ENCODE results near the gene DOC2B. TPM values are rescaled to one million over a fixed set of nuclear protein-coding genes. Genes with fewer than 3 reads are reported as not detected.
A peak's percentile ranks its signal among the peaks of the same experiment; 100 is the strongest.
"Not testable (repeated sequence)": the region's sequence is repeated elsewhere in the genome, so short reads cannot be mapped to it uniquely, and the experiment has no call there.

DOC2B gene
- total RNA-seq, 1 donor = not detected

- H3K4me3 ChIP-seq (ENCODE audit: low read depth, low read length) = no peak overlapping the region
- DNase-seq (ENCODE audit: low read depth) = no peak
- TF ChIP-seq CTCF (IDR thresholded peaks at IDR 0.05; ENCODE audit: insufficient read depth, low read length) = no peak
Measured at GRCh38 chr17:172401-172800, 9.0 kb downstream of the DOC2B start.

DNA sequence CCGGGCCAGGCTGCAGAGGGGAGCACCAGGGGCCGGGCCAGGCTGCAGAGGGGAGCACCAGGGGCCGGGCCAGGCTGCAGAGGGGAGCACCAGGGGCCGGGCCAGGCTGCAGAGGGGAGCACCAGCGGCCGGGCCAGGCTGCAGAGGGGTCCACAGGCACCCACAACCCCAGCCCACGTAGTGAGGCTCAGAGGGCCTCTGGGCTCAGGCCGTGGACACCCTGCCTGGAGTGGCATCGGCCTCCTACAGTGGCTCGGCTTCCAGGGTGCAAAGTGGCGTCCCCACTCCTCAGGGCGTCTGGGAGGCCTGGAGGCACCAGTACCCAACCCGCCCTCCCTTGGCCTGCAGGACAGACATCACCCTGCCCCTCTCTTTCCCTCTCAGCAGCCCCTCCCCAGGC is 9.6 kb downstream of the DOC2B start:
- H3K4me3 ChIP-seq (ENCODE audit: low read depth, low read length) = no peak overlapping the region
- TF ChIP-seq CTCF (IDR thresholded peaks at IDR 0.05; ENCODE audit: insufficient read depth, low read length) = no peak
- DNase-seq (ENCODE audit: low read depth) = no peak

- no peak for DNase-seq (ENCODE audit: low read depth)
- H3K4me3 ChIP-seq (ENCODE audit: low read depth, low read length) = no peak overlapping the region
- TF ChIP-seq CTCF (IDR thresholded peaks at IDR 0.05; ENCODE audit: insufficient read depth, low read length) = no peak
Measured at GRCh38 chr17:170130-170670, 11.2 kb downstream of the DOC2B start.

DNA sequence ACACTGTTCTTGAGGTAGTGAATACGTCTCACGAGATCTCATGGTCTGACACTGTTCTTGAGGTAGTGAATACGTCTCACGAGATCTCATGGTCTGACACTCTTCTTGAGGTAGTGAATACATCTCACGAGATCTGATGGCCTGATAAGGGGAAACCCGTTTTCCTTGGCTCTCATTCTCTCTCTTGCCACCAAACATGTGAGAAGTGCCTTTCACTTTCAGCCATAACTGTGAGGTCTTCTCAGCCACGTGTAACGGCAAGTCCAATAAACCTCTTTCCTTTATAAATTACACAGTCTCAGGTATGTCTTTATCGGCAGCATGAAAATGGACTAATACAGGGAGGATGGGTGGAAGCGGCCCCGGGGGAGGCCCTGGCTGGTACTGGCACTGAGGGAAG is 12.8 kb downstream of the DOC2B start:
- H3K4me3 ChIP-seq (ENCODE audit: low read depth, low read length); DNase-seq (ENCODE audit: low read depth): not testable (repeated sequence)

DNA sequence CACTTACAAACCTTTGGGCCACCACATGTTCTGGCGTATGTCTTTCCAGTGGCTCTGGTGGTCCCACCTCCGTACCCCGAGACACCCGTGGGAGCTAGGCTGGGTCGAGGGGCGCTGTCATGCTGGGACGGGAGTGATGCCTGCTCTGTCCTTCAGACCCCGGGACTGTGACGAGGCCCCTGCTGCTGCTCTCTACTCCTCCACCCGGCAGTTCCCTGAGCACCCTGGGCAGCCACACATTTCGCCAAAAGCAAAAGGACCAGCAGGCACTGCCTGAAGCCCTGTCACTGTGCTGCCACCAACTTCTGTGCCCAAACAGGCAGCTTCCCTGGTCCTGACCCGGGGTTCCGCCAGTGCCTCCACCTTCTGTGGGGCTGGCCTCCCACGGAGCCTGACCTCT is 15.5 kb downstream of the DOC2B start:
- no peak for DNase-seq (ENCODE audit: low read depth)
- TF ChIP-seq CTCF (IDR thresholded peaks at IDR 0.05; ENCODE audit: insufficient read depth, low read length) = no peak
- H3K4me3 ChIP-seq (ENCODE audit: low read depth, low read length) = no peak overlapping the region

GRCh38 chr17:164303-165235 is 16.9 kb downstream of the DOC2B start:
- no peak overlapping the region for H3K4me3 ChIP-seq (ENCODE audit: low read depth, low read length)
- peak; percentile 53 for TF ChIP-seq CTCF (IDR thresholded peaks at IDR 0.05; ENCODE audit: insufficient read depth, low read length)

DNA sequence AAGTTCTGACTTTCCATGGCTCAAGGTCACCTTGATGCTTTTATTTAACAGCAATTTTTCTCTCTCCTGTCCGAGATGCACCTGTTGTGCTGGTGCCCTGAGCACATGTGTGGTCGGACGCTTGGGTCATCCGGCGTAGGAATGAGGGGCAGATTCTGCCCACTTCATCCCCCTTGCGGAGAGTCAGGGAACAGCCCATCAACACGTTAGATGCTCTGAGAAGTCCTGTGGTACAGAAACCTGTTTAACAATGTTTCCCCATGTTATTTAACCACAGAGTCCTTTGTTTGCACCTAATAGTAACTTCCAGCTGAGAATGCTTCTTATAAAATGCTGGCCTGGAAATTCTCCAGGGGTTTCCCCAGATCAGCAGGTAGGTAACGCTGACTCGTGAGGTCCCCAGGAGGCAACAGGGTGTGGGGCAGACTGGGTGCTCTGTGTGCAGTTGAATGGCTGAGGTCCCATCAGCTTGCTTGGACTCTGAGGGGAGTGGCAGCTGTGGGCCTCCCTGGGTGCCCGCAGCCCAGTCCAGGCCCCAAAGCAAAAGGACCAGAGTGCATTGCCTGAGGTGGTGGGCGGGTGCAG is 17.8 kb downstream of the DOC2B start:
- H3K4me3 ChIP-seq (ENCODE audit: low read depth, low read length) = no peak overlapping the region
- no peak for DNase-seq (ENCODE audit: low read depth)
- peak; percentile 14 for TF ChIP-seq CTCF (IDR thresholded peaks at IDR 0.05; ENCODE audit: insufficient read depth, low read length)

More at GRCh38 chr17:164303-165235, 16.9 kb downstream of the DOC2B start:
- peak; percentile 33 for DNase-seq (ENCODE audit: low read depth)

Measured in fibroblast of the aortic adventitia (primary cell).